Right forelimb (tissue), 1 donor: Measurements from ENCODE around the gene PSME3IP1.
A peak's percentile ranks its signal among the peaks of the same experiment; 100 is the strongest.
"Not testable (repeated sequence)": the region's sequence is repeated elsewhere in the genome, so short reads cannot be mapped to it uniquely, and the experiment has no call there.

Experiments
- DNase-seq: peaks from one replicate; pipeline ENCODE4 v3.0.0-alpha.2; 2018

Gene PSME3IP1

DNA sequence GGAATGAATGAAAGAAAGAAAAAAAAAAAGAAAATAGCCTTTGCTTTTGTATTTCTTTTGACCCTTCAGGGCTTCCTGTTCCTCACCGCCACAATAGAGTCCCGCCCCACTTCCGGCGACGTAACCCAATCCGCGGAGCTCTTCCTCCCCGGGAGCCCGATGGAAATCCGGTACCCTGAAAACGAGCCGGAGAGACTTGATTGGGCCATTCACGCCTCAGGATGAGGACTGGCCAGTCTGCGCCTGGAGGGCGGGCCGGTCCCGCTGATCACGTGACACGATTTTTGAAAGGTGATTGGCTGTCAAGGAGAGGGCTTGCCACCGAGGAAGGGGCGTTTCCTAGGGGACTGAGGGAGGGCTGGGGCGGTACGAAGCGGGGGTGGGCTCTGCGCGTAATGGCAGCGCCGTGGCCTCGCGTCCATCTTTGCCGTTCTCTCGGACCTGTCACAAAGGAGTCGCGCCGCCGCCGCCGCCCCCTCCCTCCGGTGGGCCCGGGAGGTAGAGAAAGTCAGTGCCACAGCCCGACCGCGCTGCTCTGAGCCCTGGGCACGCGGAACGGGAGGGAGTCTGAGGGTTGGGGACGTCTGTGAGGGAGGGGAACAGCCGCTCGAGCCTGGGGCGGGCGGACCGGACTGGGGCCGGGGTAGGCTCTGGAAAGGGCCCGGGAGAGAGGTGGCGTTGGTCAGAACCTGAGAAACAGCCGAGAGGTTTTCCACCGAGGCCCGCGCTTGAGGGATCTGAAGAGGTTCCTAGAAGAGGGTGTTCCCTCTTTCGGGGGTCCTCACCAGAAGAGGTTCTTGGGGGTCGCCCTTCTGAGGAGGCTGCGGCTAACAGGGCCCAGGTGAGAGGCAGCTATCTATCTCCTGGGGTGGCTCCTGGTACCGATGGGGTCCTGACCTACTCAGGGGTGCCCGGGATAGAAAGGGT is at the start of gene PSME3IP1, which contains the start of gene RSPRY1:
Gene PSME3IP1 (minus strand): TSS at position 95 of the 927 bp plus-strand sequence. CDS start 12,185 bp downstream, outside the sequence.
Gene RSPRY1 (plus strand): TSS at position 385 of the 927 bp plus-strand sequence. CDS start 18,330 bp downstream, outside the sequence.
- peak; percentile 99 for DNase-seq

- no peak for DNase-seq
Observed at GRCh38 chr16:57235128-57236021, 49.5 kb upstream of the PSME3IP1 start.

GRCh38 chr16:57234707-57235092 is 48.9 kb upstream of the PSME3IP1 start:
- DNase-seq: no peak

GRCh38 chr16:57233944-57234706 is 48.3 kb upstream of the PSME3IP1 start:
- DNase-seq: no peak

- DNase-seq: no peak
Observed at GRCh38 chr16:57231821-57232350, 46.0 kb upstream of the PSME3IP1 start.

DNA sequence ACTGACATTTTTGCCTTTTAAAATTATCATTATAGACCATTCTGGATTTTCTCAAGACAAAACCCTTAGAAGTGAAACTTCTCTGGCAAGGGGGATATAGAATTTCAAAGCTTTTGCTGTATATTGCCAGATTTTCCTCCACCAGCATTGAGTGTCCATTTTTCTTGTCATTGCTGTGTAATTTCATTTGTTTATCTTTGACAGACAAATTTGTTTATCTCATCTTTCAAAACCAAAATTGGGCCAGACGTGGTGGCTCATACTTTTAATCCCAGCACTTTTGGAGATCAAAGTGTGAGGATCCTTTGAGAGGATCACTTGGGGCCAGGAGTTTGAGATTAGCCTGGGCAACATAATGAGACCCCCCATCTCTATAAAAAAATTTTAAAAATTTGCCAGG is 43.2 kb upstream of the PSME3IP1 start:
- no peak for DNase-seq

DNA sequence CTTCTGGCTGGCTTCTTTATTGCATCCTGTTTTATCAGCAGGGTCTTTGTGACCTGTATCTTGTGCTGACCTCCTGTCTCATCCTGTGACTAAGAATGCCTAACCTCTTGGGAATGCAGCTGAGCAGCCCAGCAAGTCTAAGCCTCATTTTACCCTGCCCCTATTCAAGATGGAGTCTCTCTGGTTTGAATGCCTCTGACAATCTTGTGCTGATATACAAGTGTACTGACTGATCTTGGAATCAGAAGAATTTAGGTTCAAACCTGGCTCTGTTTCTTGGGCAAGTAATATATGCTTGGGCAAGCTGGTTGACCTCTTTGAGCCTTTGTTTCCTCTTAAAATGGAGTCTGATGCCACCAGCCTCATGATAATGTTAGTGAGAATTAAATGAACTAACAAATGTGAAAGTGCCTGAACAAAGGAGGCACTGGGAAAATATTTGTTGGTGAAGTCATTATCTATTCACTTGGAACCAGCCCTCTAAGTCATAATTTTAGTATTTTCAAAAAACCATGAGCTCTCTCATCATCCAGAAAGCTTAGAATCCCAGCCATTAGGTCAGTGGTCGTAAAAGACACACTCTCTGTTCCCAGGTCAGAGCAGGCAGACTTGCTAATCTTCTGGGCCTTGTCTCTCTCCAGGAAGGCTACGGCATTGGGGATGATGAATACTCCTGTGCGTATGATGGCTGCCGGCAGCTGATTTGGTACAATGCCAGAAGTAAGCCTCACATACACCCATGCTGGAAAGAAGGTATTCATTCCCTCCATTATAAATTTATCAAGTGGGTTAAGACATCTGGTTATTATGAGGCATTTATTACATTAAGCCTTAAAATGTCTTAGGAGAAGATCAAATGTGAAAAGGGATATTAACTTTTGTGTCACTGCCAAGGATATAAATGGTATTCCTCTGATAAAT is 41.1 kb upstream of the PSME3IP1 start:
- no peak for DNase-seq

- DNase-seq: no peak
Observed at GRCh38 chr16:57225978-57226377, 40.1 kb upstream of the PSME3IP1 start.

DNA sequence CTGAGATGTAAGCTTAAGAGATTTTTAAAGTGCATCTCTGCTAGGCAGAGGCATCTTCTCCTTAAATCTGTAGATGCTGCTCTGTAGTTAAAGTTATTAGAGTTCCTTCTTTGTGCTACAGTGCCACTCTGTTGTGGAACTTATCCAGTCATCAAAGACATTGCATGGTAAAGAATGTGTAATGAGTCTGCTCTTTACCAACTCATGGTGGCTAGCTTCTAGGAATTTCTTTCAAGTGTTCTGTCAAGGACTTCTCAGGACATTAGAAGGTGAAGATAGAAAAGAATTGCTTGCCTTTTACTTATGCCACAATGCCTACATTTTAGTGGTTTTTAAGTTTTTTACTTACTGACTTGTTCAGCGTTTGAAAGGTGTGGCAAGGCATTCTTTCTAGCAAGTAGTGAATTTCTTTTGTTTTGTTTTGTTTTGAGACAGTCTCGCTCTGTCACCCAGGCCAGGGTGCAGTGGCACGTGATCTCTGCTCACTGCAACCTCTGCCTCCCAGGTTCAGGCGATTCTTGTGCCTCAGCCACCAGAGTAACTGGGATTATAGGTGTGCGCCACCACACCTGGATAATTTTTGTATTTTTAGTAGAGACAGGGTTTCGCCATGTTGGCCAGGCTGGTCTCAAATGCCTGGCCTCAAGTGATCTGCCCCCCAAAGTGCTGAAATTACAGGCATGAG is 39.0 kb upstream of the PSME3IP1 start:
- no peak for DNase-seq

DNA sequence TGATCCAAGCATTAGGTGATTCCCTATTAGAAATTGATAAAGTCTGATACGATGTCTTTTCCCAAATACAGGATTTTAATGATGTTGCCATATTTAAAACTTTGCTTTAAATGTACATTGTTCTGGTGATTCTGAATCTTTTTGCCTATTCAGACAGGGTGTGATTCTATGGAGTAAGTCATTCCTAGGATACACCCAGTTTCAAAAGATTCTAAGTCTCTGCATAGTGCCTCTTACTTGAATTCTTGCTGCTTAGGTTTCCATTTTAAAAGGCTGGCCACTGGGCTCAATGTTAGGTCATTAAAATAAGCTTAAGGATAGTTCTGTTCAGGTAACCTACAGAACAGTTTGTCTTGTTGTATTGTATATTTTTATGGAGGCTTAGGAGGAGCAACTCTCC is 37.2 kb upstream of the PSME3IP1 start:
- no peak for DNase-seq

DNA sequence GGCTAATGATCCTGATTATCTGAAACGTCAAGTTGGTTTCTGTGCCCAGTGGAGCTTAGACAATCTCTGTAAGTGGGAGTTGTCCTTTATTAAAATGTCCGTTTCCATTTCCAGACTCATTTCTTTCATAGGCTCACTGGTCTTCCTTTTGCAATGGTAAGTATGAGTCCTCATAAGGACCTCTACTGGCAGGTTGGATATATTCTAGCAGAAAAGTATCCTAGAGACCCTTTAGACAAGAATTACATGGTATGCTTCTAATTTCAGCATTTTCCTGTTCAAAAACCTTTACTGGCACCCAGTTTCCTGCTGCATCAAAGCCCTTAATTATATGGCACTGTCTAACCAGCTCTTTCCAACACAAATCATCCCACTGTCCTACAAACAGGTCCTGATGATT is 31.1 kb upstream of the PSME3IP1 start:
- no peak for DNase-seq

DNA sequence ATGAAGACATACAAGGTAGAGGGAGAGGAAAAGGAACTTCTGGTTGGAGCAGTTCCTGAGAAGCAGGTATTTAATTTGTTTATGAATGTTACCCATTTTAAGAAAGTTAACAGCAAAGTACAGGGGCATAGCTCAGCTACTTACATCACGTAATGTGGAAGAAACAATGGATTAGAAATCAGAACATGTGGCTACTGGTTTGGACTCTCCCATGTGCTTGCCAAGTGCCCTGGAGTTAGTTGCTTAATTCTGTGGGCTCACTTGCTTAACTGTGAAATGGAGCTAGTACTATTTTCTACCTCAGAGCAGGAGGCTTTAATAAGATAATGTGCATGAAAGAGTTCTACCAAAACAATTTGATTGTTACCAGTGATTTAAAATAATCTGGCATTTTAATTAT is 27.6 kb upstream of the PSME3IP1 start:
- no peak for DNase-seq

GRCh38 chr16:57209780-57210179 is 23.9 kb upstream of the PSME3IP1 start:
- DNase-seq: no peak

DNA sequence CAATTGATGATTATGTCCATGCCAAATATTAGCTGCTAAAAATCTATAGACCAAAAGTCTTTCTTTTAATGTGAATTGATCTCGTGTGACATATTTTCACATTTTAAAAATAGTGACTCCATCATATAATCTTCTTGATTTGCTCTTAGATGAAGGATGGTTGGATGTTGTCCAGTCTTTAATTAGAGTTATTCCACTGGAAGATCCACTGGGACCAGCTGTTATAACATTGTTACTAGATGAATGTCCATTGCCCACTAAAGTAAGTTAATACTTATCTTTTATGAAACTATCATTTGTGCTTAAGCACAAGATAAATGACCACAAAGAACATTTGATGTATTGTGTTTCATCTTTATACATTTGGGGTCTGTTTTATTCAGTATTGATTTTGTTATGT is 23.1 kb upstream of the PSME3IP1 start:
- no peak for DNase-seq

GRCh38 chr16:57204675-57205074 is 18.8 kb upstream of the PSME3IP1 start:
- no peak for DNase-seq

DNA sequence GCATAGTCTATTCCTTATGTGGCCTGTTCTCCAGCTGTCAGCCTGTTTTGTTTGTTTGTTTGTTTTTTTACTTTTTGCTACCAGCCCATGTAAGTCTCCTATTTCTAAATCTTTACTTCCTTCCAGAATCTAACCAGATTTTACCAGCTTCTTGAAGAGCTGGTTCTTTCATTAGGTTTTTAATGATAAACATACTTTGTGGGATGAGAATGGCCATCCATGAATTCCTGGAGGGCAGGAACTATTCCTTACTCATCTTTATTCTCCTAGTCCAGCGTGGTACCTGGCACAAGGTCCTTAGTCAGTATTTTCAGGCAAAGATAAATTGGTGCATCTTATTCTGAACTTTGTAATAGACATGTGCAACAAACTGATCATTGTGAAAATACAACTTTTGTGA is 17.6 kb upstream of the PSME3IP1 start:
- no peak for DNase-seq

DNA sequence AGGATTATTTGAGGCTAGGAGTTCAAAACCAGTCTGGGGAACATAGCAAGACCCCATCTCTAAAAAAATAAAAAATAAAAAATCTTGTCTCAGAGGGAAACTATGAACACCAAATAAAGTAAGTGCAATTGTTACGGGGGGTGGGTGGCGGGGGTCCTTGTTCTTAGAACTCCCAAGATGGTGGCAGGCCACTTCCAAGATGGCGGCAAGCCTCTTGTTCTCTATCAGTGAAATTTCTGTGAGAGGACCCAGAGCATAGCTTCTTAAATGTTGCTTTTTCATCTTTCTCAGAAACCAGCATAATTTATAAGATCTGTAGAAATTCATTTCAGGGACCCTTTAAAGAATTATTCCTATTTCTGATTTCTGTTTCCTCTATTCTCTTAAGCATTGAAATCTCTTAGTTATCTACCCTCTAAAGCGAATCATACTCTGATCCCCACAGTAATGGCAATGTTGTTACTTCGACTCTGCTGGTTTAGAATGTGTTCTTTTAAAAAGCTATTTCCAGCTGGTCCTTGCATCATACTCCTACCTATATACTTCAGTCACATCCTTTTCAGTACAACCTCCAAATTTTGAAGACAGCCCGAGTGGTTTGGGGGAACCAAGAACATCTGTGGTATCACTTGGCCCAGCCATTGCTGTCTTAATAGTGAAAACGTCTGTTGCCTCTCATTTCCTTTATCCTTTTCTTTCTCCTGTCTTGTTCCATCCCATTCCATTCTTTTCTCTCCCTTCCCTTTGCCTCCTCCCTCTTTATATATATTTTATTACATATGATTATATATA is 16.5 kb upstream of the PSME3IP1 start:
- DNase-seq: no peak

- DNase-seq: not testable (repeated sequence)
Observed at GRCh38 chr16:57200926-57201325, 15.1 kb upstream of the PSME3IP1 start.

DNA sequence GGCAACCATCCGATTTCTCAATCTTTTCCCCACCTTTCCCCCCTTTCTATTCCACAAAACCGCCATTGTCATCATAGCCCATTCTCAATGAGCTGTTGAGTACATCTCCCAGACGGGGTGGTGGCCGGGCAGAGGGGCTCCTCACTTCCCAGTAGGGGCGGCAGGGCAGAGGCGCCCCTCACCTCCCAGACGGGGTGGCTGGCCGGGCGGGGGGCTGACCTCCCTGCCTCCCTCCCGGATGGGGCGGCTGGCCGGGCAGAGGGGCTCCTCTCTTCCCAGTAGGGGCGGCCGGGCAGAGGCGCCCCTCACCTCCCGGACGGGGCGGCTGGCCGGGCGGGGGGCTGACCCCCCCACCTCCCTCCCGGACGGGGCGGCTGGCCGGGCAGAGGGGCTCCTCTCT is 14.5 kb upstream of the PSME3IP1 start:
- DNase-seq: not testable (repeated sequence)

GRCh38 chr16:57196753-57197152 is 10.9 kb upstream of the PSME3IP1 start:
- no peak for DNase-seq
